Activated CD8-positive, alpha-beta memory T cell treated with anti-CD3 and anti-CD28 coated beads, Interleukin-2, amount 50 U/mL, for 1 hour (primary cell): ENCODE measurements around the gene BUB3.
"Not testable (repeated sequence)": the region's sequence is repeated elsewhere in the genome, so short reads cannot be mapped to it uniquely, and the experiment has no call there.

ENCODE experiments used
- DNase-seq: peaks from one replicate; pipeline ENCODE4 v3.0.0-alpha.2; 2020; ENCODE audit errors: extremely low read depth

The BUB3 gene

GRCh38 chr10:123154711-123155505 is 706 bp downstream of the BUB3 start:
- DNase-seq = no peak

- no peak for DNase-seq
Measured at GRCh38 chr10:123156078-123156477, 1.9 kb downstream of the BUB3 start.

- DNase-seq = no peak
Measured at GRCh38 chr10:123157210-123157609, 3.0 kb downstream of the BUB3 start.

- no peak for DNase-seq
Measured at GRCh38 chr10:123158682-123159081, 4.5 kb downstream of the BUB3 start.

- DNase-seq = no peak
Measured at GRCh38 chr10:123160311-123160980, 6.2 kb downstream of the BUB3 start.

- no peak for DNase-seq
Measured at GRCh38 chr10:123164319-123164718, 10.1 kb downstream of the BUB3 start.

- DNase-seq = no peak
Measured at GRCh38 chr10:123165445-123166072, 11.4 kb downstream of the BUB3 start.

- no peak for DNase-seq
Measured at GRCh38 chr10:123166618-123167017, 12.4 kb downstream of the BUB3 start.

- no peak for DNase-seq
Measured at GRCh38 chr10:123170961-123171360, 16.8 kb downstream of the BUB3 start.

- not testable (repeated sequence) for DNase-seq
Measured at GRCh38 chr10:123171616-123172015, 17.4 kb downstream of the BUB3 start.

- DNase-seq = no peak
Measured at GRCh38 chr10:123175389-123176387, 21.5 kb downstream of the BUB3 start.

- not testable (repeated sequence) for DNase-seq
Measured at GRCh38 chr10:123178390-123178789, 24.2 kb downstream of the BUB3 start.

GRCh38 chr10:123180101-123181090 is 26.2 kb downstream of the BUB3 start:
- no peak for DNase-seq

- no peak for DNase-seq
Measured at GRCh38 chr10:123183724-123184123, 29.5 kb downstream of the BUB3 start.

GRCh38 chr10:123187781-123188180 is 33.6 kb downstream of the BUB3 start:
- DNase-seq = no peak

- no peak for DNase-seq
Measured at GRCh38 chr10:123191886-123192285, 37.7 kb downstream of the BUB3 start.

- DNase-seq = no peak
Measured at GRCh38 chr10:123194056-123194455, 39.9 kb downstream of the BUB3 start.

GRCh38 chr10:123200531-123200930 is 46.3 kb downstream of the BUB3 start:
- no peak for DNase-seq

- no peak for DNase-seq
Measured at GRCh38 chr10:123202506-123202905, 48.3 kb downstream of the BUB3 start.

- no peak for DNase-seq
Measured at GRCh38 chr10:123203393-123204126, 49.4 kb downstream of the BUB3 start.
